Measurements from ENCODE around the gene XYLT1. TPM values are rescaled to one million over a fixed set of nuclear protein-coding genes. Genes with fewer than 3 reads are reported as not detected.
A peak's percentile ranks its signal among the peaks of the same experiment; 100 is the strongest.

XYLT1 gene
- total and polyA plus RNA-seq, 9 of the 15 experiments (the other 6 are each of a cell fraction or from before 2014, with no cell fraction given), result 0.03 to 0.09 (median 0.08) TPM; not detected in 6

- TF ChIP-seq ETS1 (conservative IDR thresholded peaks at IDR 0.05; ENCODE audit: control insufficient read depth, low read depth, low read length) (no peak), SPI1 (IDR thresholded peaks at IDR 0.05; ENCODE audit: borderline replicate concordance, low read depth, low read length) (0 out of 2 replicates have a peak, but pooled peaks have one; percentile 2)
- ChIA-PET POLR2A (no interaction called here), CTCF (ENCODE audit: low intra/inter-chr PET ratio) (no interaction called here)
- Histone ChIP-seq H3K79me2 (ENCODE audit: control insufficient read depth, insufficient read depth, low read length) (no peaks in the 10 kb centered on the region), H3K27me3 (ENCODE audit: control insufficient read depth in 2 of 2, insufficient read depth in 2 of 2, low read length in 2 of 2) (peaks cover 7 to 55% of the 10 kb centered on the region in 2 experiments; a peak in 3 of 5 replicates), H4K20me1 (replicated peaks; ENCODE audit: control insufficient read depth, insufficient read depth, low read length) (peaks cover 7% of the 10 kb centered on the region; the same call in 1 of the 2 replicates), H3K4me2 (ENCODE audit: insufficient read depth, low read length) (no peak overlapping the region), H3K27ac (ENCODE audit: extremely low read depth, low read depth, low read length) (no peak overlapping the region), H3K36me3 (ENCODE audit: control insufficient read depth, insufficient read depth, low read length) (no peaks in the 10 kb centered on the region), H3K9me3 (replicated peaks; ENCODE audit: control insufficient read depth, insufficient read depth, low read depth, low read length) (no peaks in the 10 kb centered on the region), H3K4me3 (no peak overlapping the region), H2AFZ (ENCODE audit: low read depth, low read length) (no peak overlapping the region), H3K9ac (ENCODE audit: insufficient read depth in 1 of 2, low read depth in 2 of 2, low read length in 2 of 2) (no peak overlapping the region), H3K9me1 (ENCODE audit: control insufficient read depth, insufficient read depth, low read length) (no peaks in the 10 kb centered on the region), H3K4me1 (replicated peaks in 1 of 2; ENCODE audit: control insufficient read depth in 2 of 2, insufficient read depth in 2 of 2, low read length in 2 of 2) (no peaks in the 10 kb centered on the region)
- intact Hi-C loops (cut with micrococcal nuclease), result no loop called here
- 1% methylated on average over 4 of the region's 4 CpGs for WGBS (ENCODE audit: insufficient coverage, low coverage, missing lambda C conversion rate)
- in situ Hi-C loops (cut with MboI), result no loop called here
- FAIRE-seq, result no peak
- no peak for ATAC-seq
- BruUV-seq (replicated peaks), result no TSS peak
- no peak for DNase-seq (ENCODE audit: extremely low read depth in 1 of 4, low spot score in 3 of 4)
These were observed 194.7 kb downstream of the XYLT1 start for GRCh38 chr16:17276010-17276530.

All from K562 (cell line).